ENCODE measurements around the gene ZSCAN30. TPM values are rescaled to one million over a fixed set of nuclear protein-coding genes. Genes with fewer than 3 reads are reported as not detected.

Gene ZSCAN30
- total and polyA plus RNA-seq, 9 of the 15 experiments (the other 6 are each of a cell fraction or from before 2014, with no cell fraction given) = 4.6 to 13.6 (median 10.8) TPM

DNA sequence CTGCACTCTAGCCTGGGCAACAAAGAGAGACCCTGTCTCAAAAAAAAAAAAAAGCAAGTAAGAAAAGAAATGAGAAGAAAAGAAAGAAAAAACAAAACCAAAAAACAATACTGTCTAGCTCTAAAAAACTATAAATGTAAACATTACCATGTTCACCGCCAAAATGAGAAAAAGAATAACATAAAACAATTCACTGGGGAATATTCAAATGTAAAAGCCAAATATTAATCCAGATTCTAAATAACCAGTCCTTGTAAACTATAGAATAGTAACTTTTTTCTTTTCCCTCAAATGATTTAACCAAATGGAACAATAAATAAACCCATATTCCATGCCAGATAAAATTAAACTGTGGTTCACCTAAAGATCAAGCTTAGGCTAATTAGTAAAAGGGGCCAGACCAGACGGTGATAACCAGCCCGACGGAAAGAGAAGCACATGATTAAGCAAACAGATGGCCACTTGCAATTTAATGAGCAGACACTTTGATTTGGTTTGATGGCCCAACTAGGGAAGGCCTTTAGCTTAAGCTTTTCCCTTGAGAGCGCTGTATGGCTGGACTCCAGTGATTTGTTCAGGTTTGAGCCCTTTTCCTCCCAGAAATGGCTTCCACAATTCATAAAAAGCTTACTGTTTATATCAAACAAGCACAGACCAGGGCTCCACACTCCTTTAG, 88.6 kb downstream of the ZSCAN30 start (continued):
- TF ChIP-seq, protein P1, sequence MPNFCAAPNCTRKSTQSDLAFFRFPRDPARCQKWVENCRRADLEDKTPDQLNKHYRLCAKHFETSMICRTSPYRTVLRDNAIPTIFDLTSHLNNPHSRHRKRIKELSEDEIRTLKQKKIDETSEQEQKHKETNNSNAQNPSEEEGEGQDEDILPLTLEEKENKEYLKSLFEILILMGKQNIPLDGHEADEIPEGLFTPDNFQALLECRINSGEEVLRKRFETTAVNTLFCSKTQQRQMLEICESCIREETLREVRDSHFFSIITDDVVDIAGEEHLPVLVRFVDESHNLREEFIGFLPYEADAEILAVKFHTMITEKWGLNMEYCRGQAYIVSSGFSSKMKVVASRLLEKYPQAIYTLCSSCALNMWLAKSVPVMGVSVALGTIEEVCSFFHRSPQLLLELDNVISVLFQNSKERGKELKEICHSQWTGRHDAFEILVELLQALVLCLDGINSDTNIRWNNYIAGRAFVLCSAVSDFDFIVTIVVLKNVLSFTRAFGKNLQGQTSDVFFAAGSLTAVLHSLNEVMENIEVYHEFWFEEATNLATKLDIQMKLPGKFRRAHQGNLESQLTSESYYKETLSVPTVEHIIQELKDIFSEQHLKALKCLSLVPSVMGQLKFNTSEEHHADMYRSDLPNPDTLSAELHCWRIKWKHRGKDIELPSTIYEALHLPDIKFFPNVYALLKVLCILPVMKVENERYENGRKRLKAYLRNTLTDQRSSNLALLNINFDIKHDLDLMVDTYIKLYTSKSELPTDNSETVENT (CRISPR knock-in tag; IDR thresholded peaks at IDR 0.05) = no peak
- TF ChIP-seq ARID2 (IDR thresholded peaks at IDR 0.05) (no peak), MAFF (IDR thresholded peaks at IDR 0.05; ENCODE audit: low read length) (no peak), ZNF609 (CRISPR knock-in tag; IDR thresholded peaks at IDR 0.05; ENCODE audit: borderline replicate concordance) (no peak), RUNX1 (IDR thresholded peaks at IDR 0.05; ENCODE audit: low read depth) (no peak), ZHX1 (conservative IDR thresholded peaks at IDR 0.05; ENCODE audit: low read length) (no peak), MEF2D (tag; conservative IDR thresholded peaks at IDR 0.05; ENCODE audit: low read depth) (no peak)
- TF ChIP-seq, protein P2, sequence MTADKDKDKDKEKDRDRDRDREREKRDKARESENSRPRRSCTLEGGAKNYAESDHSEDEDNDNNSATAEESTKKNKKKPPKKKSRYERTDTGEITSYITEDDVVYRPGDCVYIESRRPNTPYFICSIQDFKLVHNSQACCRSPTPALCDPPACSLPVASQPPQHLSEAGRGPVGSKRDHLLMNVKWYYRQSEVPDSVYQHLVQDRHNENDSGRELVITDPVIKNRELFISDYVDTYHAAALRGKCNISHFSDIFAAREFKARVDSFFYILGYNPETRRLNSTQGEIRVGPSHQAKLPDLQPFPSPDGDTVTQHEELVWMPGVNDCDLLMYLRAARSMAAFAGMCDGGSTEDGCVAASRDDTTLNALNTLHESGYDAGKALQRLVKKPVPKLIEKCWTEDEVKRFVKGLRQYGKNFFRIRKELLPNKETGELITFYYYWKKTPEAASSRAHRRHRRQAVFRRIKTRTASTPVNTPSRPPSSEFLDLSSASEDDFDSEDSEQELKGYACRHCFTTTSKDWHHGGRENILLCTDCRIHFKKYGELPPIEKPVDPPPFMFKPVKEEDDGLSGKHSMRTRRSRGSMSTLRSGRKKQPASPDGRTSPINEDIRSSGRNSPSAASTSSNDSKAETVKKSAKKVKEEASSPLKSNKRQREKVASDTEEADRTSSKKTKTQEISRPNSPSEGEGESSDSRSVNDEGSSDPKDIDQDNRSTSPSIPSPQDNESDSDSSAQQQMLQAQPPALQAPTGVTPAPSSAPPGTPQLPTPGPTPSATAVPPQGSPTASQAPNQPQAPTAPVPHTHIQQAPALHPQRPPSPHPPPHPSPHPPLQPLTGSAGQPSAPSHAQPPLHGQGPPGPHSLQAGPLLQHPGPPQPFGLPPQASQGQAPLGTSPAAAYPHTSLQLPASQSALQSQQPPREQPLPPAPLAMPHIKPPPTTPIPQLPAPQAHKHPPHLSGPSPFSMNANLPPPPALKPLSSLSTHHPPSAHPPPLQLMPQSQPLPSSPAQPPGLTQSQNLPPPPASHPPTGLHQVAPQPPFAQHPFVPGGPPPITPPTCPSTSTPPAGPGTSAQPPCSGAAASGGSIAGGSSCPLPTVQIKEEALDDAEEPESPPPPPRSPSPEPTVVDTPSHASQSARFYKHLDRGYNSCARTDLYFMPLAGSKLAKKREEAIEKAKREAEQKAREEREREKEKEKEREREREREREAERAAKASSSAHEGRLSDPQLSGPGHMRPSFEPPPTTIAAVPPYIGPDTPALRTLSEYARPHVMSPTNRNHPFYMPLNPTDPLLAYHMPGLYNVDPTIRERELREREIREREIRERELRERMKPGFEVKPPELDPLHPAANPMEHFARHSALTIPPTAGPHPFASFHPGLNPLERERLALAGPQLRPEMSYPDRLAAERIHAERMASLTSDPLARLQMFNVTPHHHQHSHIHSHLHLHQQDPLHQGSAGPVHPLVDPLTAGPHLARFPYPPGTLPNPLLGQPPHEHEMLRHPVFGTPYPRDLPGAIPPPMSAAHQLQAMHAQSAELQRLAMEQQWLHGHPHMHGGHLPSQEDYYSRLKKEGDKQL (CRISPR knock-in tag; IDR thresholded peaks at IDR 0.05; ENCODE audit: borderline replicate concordance) = no peak

All from K562 (cell line).